IMR-90 (cell line): ENCODE measurements around the gene IRF2. TPM values are rescaled to one million over a fixed set of nuclear protein-coding genes. Genes with fewer than 3 reads are reported as not detected.

Experiments
- ATAC-seq: fragments of 200-7000 bp; cut with Tn5 transposase; 2 replicates; pipeline ENCODE4 v1.9.1; 2020; ENCODE audit warnings: low read depth, mild to moderate bottlenecking, moderate library complexity
- BruUV-seq: library from RNA; stranded (reverse); fragments of 400-500 nt; replicated peaks from 2 replicates; lab custom pipeline; 2021; lab: Mats Ljungman, UMichigan
- CTCF ChIA-PET: fragments of 300-600 bp; formaldehyde crosslinking; extraction: SDS; loops from one replicate; lab custom pipeline; 2021; ENCODE audit warnings: antibody characterized with exemption; lab: Yijun Ruan, JAX
- POLR2A ChIA-PET: fragments of 300-600 bp; sonication (Branson Sonifier 250); formaldehyde crosslinking; loops from one replicate; lab custom pipeline; 2022; ENCODE audit warnings: antibody characterized with exemption; ENCODE audit not compliant: unreplicated experiment; lab: Charles Lee
- DNase-seq: peaks from one replicate; pipeline ENCODE4 v3.0.0; 2013
- H2AFZ ChIP-seq: replicated peaks from 2 replicates; pipeline ENCODE3; 2013; ENCODE audit warnings: low read length, mild to moderate bottlenecking; ENCODE audit not compliant: poor library complexity
- H2AK5ac ChIP-seq: 2 replicates; pipeline ENCODE4 v1.6.1; 2013; ENCODE audit warnings: low read depth, low read length, inconsistent platforms
- H2AK9ac ChIP-seq: replicated peaks from 2 replicates; pipeline ENCODE3; 2013; ENCODE audit warnings: mild to moderate bottlenecking, low read depth, low read length, moderate library complexity; ENCODE audit not compliant: poor library complexity
- H2BK120ac ChIP-seq: 2 replicates; pipeline ENCODE4 v1.6.1; 2013; ENCODE audit warnings: low read depth, low read length, inconsistent platforms
- H2BK15ac ChIP-seq: 3 replicates; pipeline ENCODE4 v1.6.1; 2013; ENCODE audit warnings: low read depth, low read length, inconsistent platforms
- H2BK20ac ChIP-seq: 2 replicates; pipeline ENCODE4 v1.6.1; 2013; ENCODE audit warnings: low read depth, mild to moderate bottlenecking, inconsistent platforms, low read length, moderate library complexity
- H2BK5ac ChIP-seq: 2 replicates; pipeline ENCODE4 v1.6.1; 2013; ENCODE audit warnings: mild to moderate bottlenecking, low read depth, low read length, inconsistent platforms; ENCODE audit not compliant: poor library complexity, severe bottlenecking
- H3K14ac ChIP-seq: replicated peaks from 2 replicates; pipeline ENCODE4 v1.6.1; 2013; ENCODE audit warnings: low read depth, low read length, inconsistent platforms
- H3K18ac ChIP-seq: 2 replicates; pipeline ENCODE4 v1.6.1; 2013; ENCODE audit warnings: low read depth, low read length, control low read depth
- H3K23ac ChIP-seq: 2 replicates; pipeline ENCODE4 v1.6.1; 2013; ENCODE audit warnings: low read depth, low read length, inconsistent platforms
- H3K27ac ChIP-seq: 2 replicates; pipeline ENCODE4 v1.5.1; 2013; ENCODE audit warnings: mild to moderate bottlenecking, control low read depth, low read length; ENCODE audit not compliant: insufficient read depth
- H3K27me3 ChIP-seq: 2 replicates; pipeline ENCODE4 v1.6.1; 2013; ENCODE audit warnings: low read length; ENCODE audit not compliant: control insufficient read depth, insufficient read depth
- H3K36me3 ChIP-seq: 2 replicates; pipeline ENCODE4 v1.6.1; 2013; ENCODE audit warnings: low read length, mixed read lengths; ENCODE audit not compliant: control insufficient read depth, insufficient read depth
- H3K4ac ChIP-seq: 2 replicates; pipeline ENCODE4 v1.6.1; 2013; ENCODE audit warnings: low read depth, low read length, inconsistent platforms
- H3K4me1 ChIP-seq: 2 replicates; pipeline ENCODE4 v1.6.1; 2013; ENCODE audit warnings: low read length, mixed read lengths; ENCODE audit not compliant: control insufficient read depth, insufficient read depth
- H3K4me2 ChIP-seq: 2 replicates; pipeline ENCODE4 v1.6.1; 2013; ENCODE audit warnings: low read depth, mild to moderate bottlenecking, control low read depth, low read length, moderate library complexity
- H3K4me3 ChIP-seq: 2 replicates; pipeline ENCODE4 v1.5.1; 2013; ENCODE audit warnings: low read depth, mild to moderate bottlenecking, control low read depth, low read length, moderate library complexity; ENCODE audit not compliant: insufficient read depth
- H3K56ac ChIP-seq: 2 replicates; pipeline ENCODE4 v1.6.1; 2013; ENCODE audit warnings: low read length, inconsistent platforms; ENCODE audit not compliant: insufficient read depth; ENCODE audit errors: extremely low read depth
- H3K79me1 ChIP-seq, 2 experiments: 2 replicates each; pipeline ENCODE4 v1.6.1; 2013; ENCODE audit warnings: low read length in 2 of 2, inconsistent platforms in 1 of 2, low read depth in 1 of 2
- H3K9ac ChIP-seq: 2 replicates; pipeline ENCODE4 v1.6.1; 2013; ENCODE audit warnings: low read depth, low read length, control low read depth
- H3K9me1 ChIP-seq: 2 replicates; pipeline ENCODE4 v1.6.1; 2013; ENCODE audit warnings: low read length, inconsistent platforms; ENCODE audit not compliant: insufficient read depth
- H3K9me3 ChIP-seq: 2 replicates; pipeline ENCODE4 v1.6.1; 2013; ENCODE audit warnings: low read length; ENCODE audit not compliant: control insufficient read depth, insufficient read depth
- H4K20me1 ChIP-seq: 2 replicates; pipeline ENCODE4 v1.6.1; 2013; ENCODE audit warnings: low read length, inconsistent platforms; ENCODE audit not compliant: insufficient read depth
- H4K5ac ChIP-seq: 2 replicates; pipeline ENCODE4 v1.6.1; 2013; ENCODE audit warnings: mild to moderate bottlenecking, low read depth, low read length, control low read depth
- H4K8ac ChIP-seq, 2 experiments: 2 replicates each; pipeline ENCODE4 v1.6.1; 2013; ENCODE audit warnings: low read depth in 2 of 2, low read length in 2 of 2, control low read depth in 1 of 2, inconsistent platforms in 1 of 2
- H4K91ac ChIP-seq: 2 replicates; pipeline ENCODE4 v1.6.1; 2013; ENCODE audit warnings: low read depth, low read length, inconsistent platforms; ENCODE audit not compliant: insufficient read depth
- BHLHE40 ChIP-seq: fragments of 150-350 bp; IDR thresholded peaks from 2 replicates; pipeline ENCODE4 v1.6.1; 2016; ENCODE audit warnings: mild to moderate bottlenecking, low read depth, low read length
- NFE2L2 ChIP-seq: fragments of 150-350 bp; IDR thresholded peaks from 2 replicates; pipeline ENCODE4 v1.6.1; 2016; ENCODE audit warnings: low read depth, mild to moderate bottlenecking, low read length
- WGBS, 2 experiments: methylation state at CpG; one replicate each; pipeline versions ENCODE4 v1.1.5 to v1.1.7; 2013; ENCODE audit warnings: missing lambda C conversion rate in 2 of 2; ENCODE audit not compliant: insufficient read length in 1 of 2; ENCODE audit errors: extremely low coverage in 2 of 2; 5-methylcytosine and 5-hydroxymethylcytosine counted together
- dilution Hi-C: fragments of 300-500 bp; cut with HindIII; formaldehyde crosslinking; loops from one replicate; pipeline ENCODE4 v1.14.3; 2018; ENCODE audit warnings: low sequenced_read_pairs; ENCODE audit not compliant: unreplicated experiment
- in situ Hi-C: fragments of 300-500 bp; cut with MboI; formaldehyde crosslinking; loops from 3 replicates; pipeline ENCODE4 v1.14.3; 2019; ENCODE audit warnings: low sequenced_read_pairs, inconsistent platforms, mixed read lengths
- intact Hi-C: fragments of 100-400 bp; cut with micrococcal nuclease; formaldehyde crosslinking; loops from 2 replicates; pipeline ENCODE4 v1.10.0; 2022
- polyA plus RNA-seq, 3 experiments: library from polyadenylated mRNA; depleted of rRNA; stranded (reverse); fragments of >200 nt; gene quantifications; 2 replicates each; pipeline ENCODE4 v1.2.3, GENCODE V29; 2012; ENCODE audit warnings: low replicate concordance in 1 of 3
- total RNA-seq: library from RNA; depleted of rRNA; stranded (reverse); fragments of >200 nt; gene quantifications from 2 replicates; pipeline ENCODE4 v1.2.3, GENCODE V29; 2012

Gene IRF2
- total and polyA plus RNA-seq, 2 of the 4 experiments (the other 2 are of a cell fraction) = 16.5 to 21.9 TPM

- intact Hi-C loops (no loop called here), in situ Hi-C loops (no loop called here), dilution Hi-C loops (no loop called here)
- no peak overlapping the region for H3K18ac ChIP-seq
- H4K20me1 ChIP-seq = peaks cover 42% of the 10 kb centered on the region; the same call in 1 of the 2 replicates
- H4K5ac ChIP-seq = no peak overlapping the region
- no peak overlapping the region for H3K27ac ChIP-seq
- H3K4me1 ChIP-seq = peaks cover 16% of the 10 kb centered on the region
- TF ChIP-seq NFE2L2 (peak; percentile 71), BHLHE40 (no peak)
- DNase-seq (no peak), ATAC-seq (no peak)
- H3K27me3 ChIP-seq = no peaks in the 10 kb centered on the region
- BruUV-seq = no TSS peak
- ChIA-PET POLR2A (no interaction called here), CTCF (no interaction called here)
- H2AFZ ChIP-seq = no peak overlapping the region
- H2AK9ac ChIP-seq = peak overlapping the region; percentile 4
- no peak overlapping the region for H3K23ac ChIP-seq
- no peak overlapping the region for H3K4ac ChIP-seq
- no peak overlapping the region for H3K4me3 ChIP-seq
- no peak overlapping the region for H3K4me2 ChIP-seq
- WGBS, 2 experiments = 74% methylated on average over 8 of the region's 10 CpGs; no CpG with 5 or more reads in 1 of the 2 experiments
- H2BK120ac ChIP-seq = no peak overlapping the region
- H3K79me1 ChIP-seq = peaks cover 49 to 79% of the 10 kb centered on the region in 2 experiments
- peaks cover 4% of the 10 kb centered on the region; the same call in 1 of the 2 replicates for H3K36me3 ChIP-seq
- no peak overlapping the region for H4K8ac ChIP-seq
- H3K9me1 ChIP-seq = peaks cover 13% of the 10 kb centered on the region
- H3K9ac ChIP-seq = no peak overlapping the region
- H2BK5ac ChIP-seq = no peak overlapping the region
- H2BK20ac ChIP-seq = no peak overlapping the region
- no peak overlapping the region for H4K91ac ChIP-seq
- no peak overlapping the region for H2BK15ac ChIP-seq
- H3K14ac ChIP-seq = no peak overlapping the region
- H2AK5ac ChIP-seq = no peak overlapping the region
- H3K56ac ChIP-seq = no peak overlapping the region
- H3K9me3 ChIP-seq = no peaks in the 10 kb centered on the region
These were observed 26.7 kb downstream of the IRF2 start for GRCh38 chr4:184447664-184448063.
